DND-41 (cell line): ENCODE results near the gene FOXN3.

ENCODE experiments used
- ATAC-seq: fragments of 200-7000 bp; cut with Tn5 transposase; 3 replicates; pipeline ENCODE4 v1.9.1; 2021; ENCODE audit warnings: low read depth; ENCODE audit not compliant: insufficient read depth
- DNase-seq: peaks from one replicate; pipeline ENCODE4 v3.0.0-alpha.2; 2020
- H2AFZ ChIP-seq: 2 replicates; pipeline ENCODE4 v1.6.0; 2012; ENCODE audit warnings: low read depth, low read length
- H3K27ac ChIP-seq: 2 replicates; pipeline ENCODE4 v1.5.1; 2012; ENCODE audit warnings: low read length, inconsistent platforms
- H3K27me3 ChIP-seq: fragments of 200-600 bp; sonication (generic); 2 replicates; pipeline ENCODE4 v1.6.0; 2012; ENCODE audit warnings: low read length, mild to moderate bottlenecking, inconsistent platforms; ENCODE audit not compliant: insufficient read depth, poor library complexity
- H3K36me3 ChIP-seq: 2 replicates; pipeline ENCODE4 v1.5.1; 2012; ENCODE audit warnings: low read length, inconsistent platforms; ENCODE audit not compliant: insufficient read depth
- H3K4me1 ChIP-seq: 2 replicates; pipeline ENCODE4 v1.5.1; 2012; ENCODE audit warnings: mild to moderate bottlenecking, low read length; ENCODE audit not compliant: insufficient read depth
- H3K4me2 ChIP-seq: 2 replicates; pipeline ENCODE4 v1.6.0; 2012; ENCODE audit warnings: mild to moderate bottlenecking, moderate library complexity, low read length, inconsistent platforms; ENCODE audit not compliant: insufficient read depth
- H3K4me3 ChIP-seq, 2 experiments: fragments of 200-600 bp in 1 of 2; shearing (Covaris generic) in 1 of 2; 2 replicates each; pipeline ENCODE4 v1.5.1; 2012 to 2016; ENCODE audit warnings: inconsistent platforms in 2 of 2, low read length in 2 of 2, mild to moderate bottlenecking in 2 of 2, low read depth in 1 of 2, moderate library complexity in 1 of 2
- H3K79me2 ChIP-seq: 2 replicates; pipeline ENCODE4 v1.6.0; 2012; ENCODE audit warnings: low read length, inconsistent platforms; ENCODE audit not compliant: insufficient read depth
- H3K9ac ChIP-seq: 2 replicates; pipeline ENCODE4 v1.6.0; 2012; ENCODE audit warnings: low read depth, mild to moderate bottlenecking, inconsistent platforms, low read length, moderate library complexity
- H3K9me3 ChIP-seq: 2 replicates; pipeline ENCODE4 v1.5.1; 2012; ENCODE audit warnings: low read length, moderate library complexity, mild to moderate bottlenecking, inconsistent platforms; ENCODE audit not compliant: insufficient read depth, severe bottlenecking
- H4K20me1 ChIP-seq: 2 replicates; pipeline ENCODE4 v1.6.0; 2012; ENCODE audit warnings: low read length; ENCODE audit not compliant: insufficient read depth
- EZH2 ChIP-seq: IDR thresholded peaks from 3 replicates; pipeline ENCODE4 v1.6.1; 2012; ENCODE audit warnings: borderline replicate concordance, low read depth, mild to moderate bottlenecking, moderate library complexity, low read length, inconsistent platforms; ENCODE audit not compliant: severe bottlenecking
- TF ChIP-seq, protein P1 (sequence below): IDR thresholded peaks from 2 replicates; pipeline ENCODE4 v1.5.1; 2012; ENCODE audit warnings: borderline replicate concordance, low read length, moderate library complexity, mild to moderate bottlenecking; ENCODE audit not compliant: poor library complexity, severe bottlenecking; ENCODE audit errors: extremely low read depth

The FOXN3 gene

GRCh38 chr14:89139404-89140247 lies 277.4 kb downstream of the FOXN3 start:
- no peak overlapping the region for H3K9ac ChIP-seq
- H3K27me3 ChIP-seq: no peaks in the 10 kb centered on the region
- H3K36me3 ChIP-seq: no peaks in the 10 kb centered on the region
- H3K4me1 ChIP-seq: peaks cover 5% of the 10 kb centered on the region; the same call in 1 of the 2 replicates
- H3K9me3 ChIP-seq: peaks cover 12% of the 10 kb centered on the region
- DNase-seq (no peak), ATAC-seq (no peak; the same call in 2 of the 3 replicates)
- TF ChIP-seq EZH2: no peak
- TF ChIP-seq, protein P1, sequence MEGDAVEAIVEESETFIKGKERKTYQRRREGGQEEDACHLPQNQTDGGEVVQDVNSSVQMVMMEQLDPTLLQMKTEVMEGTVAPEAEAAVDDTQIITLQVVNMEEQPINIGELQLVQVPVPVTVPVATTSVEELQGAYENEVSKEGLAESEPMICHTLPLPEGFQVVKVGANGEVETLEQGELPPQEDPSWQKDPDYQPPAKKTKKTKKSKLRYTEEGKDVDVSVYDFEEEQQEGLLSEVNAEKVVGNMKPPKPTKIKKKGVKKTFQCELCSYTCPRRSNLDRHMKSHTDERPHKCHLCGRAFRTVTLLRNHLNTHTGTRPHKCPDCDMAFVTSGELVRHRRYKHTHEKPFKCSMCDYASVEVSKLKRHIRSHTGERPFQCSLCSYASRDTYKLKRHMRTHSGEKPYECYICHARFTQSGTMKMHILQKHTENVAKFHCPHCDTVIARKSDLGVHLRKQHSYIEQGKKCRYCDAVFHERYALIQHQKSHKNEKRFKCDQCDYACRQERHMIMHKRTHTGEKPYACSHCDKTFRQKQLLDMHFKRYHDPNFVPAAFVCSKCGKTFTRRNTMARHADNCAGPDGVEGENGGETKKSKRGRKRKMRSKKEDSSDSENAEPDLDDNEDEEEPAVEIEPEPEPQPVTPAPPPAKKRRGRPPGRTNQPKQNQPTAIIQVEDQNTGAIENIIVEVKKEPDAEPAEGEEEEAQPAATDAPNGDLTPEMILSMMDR: no peak
- H4K20me1 ChIP-seq: no peaks in the 10 kb centered on the region
- H3K4me2 ChIP-seq: no peak overlapping the region
- H2AFZ ChIP-seq: no peak overlapping the region
- no peak overlapping the region for H3K4me3 ChIP-seq
- no peak overlapping the region for H3K27ac ChIP-seq
- no peaks in the 10 kb centered on the region for H3K79me2 ChIP-seq

GRCh38 chr14:89138846-89139245 lies 278.2 kb downstream of the FOXN3 start:
- Histone ChIP-seq H3K36me3 (no peaks in the 10 kb centered on the region), H2AFZ (no peak overlapping the region), H3K79me2 (no peaks in the 10 kb centered on the region), H3K9ac (no peak overlapping the region), H3K27ac (no peak overlapping the region), H3K4me2 (no peak overlapping the region), H3K27me3 (no peaks in the 10 kb centered on the region), H3K4me1 (peaks cover 5% of the 10 kb centered on the region; the same call in 1 of the 2 replicates), H3K4me3 (no peak overlapping the region), H3K9me3 (peaks cover 13% of the 10 kb centered on the region), H4K20me1 (no peaks in the 10 kb centered on the region)
- DNase-seq: no peak
- no peak for ATAC-seq
- no peak for TF ChIP-seq EZH2
- TF ChIP-seq, protein P1: no peak

GRCh38 chr14:89137526-89138163 lies 279.4 kb downstream of the FOXN3 start:
- Histone ChIP-seq H3K9me3 (peaks cover 13% of the 10 kb centered on the region), H2AFZ (no peak overlapping the region), H3K4me2 (no peak overlapping the region), H3K4me3 (no peak overlapping the region), H3K27me3 (no peaks in the 10 kb centered on the region), H3K79me2 (no peaks in the 10 kb centered on the region), H3K4me1 (peaks cover 5% of the 10 kb centered on the region; the same call in 1 of the 2 replicates), H4K20me1 (no peaks in the 10 kb centered on the region), H3K36me3 (no peaks in the 10 kb centered on the region), H3K9ac (no peak overlapping the region), H3K27ac (no peak overlapping the region)
- no peak for DNase-seq
- no peak for ATAC-seq
- TF ChIP-seq, protein P1: no peak
- no peak for TF ChIP-seq EZH2
